Ecto neural progenitor cell (in vitro differentiated cells): Measurements from ENCODE around the gene NHERF1.

Experiments used
- DNase-seq: peaks from one replicate; pipeline ENCODE4 v3.0.0-alpha.2; 2018; ENCODE audit warnings: low spot score

Gene NHERF1

GRCh38 chr17:74808714-74809430 is 60.4 kb downstream of the NHERF1 start:
- no peak for DNase-seq

- DNase-seq, result no peak
These were observed 62.5 kb downstream of the NHERF1 start for GRCh38 chr17:74810699-74811485.

GRCh38 chr17:74812109-74813009 is 63.9 kb downstream of the NHERF1 start:
- no peak for DNase-seq

GRCh38 chr17:74814453-74814852 is 66.0 kb downstream of the NHERF1 start:
- no peak for DNase-seq

GRCh38 chr17:74815067-74815466 is 66.6 kb downstream of the NHERF1 start:
- DNase-seq, result no peak

- DNase-seq, result peak; percentile 77
These were observed 67.3 kb downstream of the NHERF1 start for GRCh38 chr17:74815550-74816370.

GRCh38 chr17:74816905-74817620 is 68.6 kb downstream of the NHERF1 start:
- no peak for DNase-seq

GRCh38 chr17:74818291-74818938 is 70.0 kb downstream of the NHERF1 start:
- no peak for DNase-seq
